ENCODE measurements around the gene PIP5KL1. TPM values are rescaled to one million over a fixed set of nuclear protein-coding genes. Genes with fewer than 3 reads are reported as not detected.
A peak's percentile ranks its signal among the peaks of the same experiment; 100 is the strongest.

PIP5KL1 gene
- polyA plus RNA-seq, 1 donor (not counting 4 experiments of a cell fraction or from before 2014, with no cell fraction given), result 4.4 TPM

DNA sequence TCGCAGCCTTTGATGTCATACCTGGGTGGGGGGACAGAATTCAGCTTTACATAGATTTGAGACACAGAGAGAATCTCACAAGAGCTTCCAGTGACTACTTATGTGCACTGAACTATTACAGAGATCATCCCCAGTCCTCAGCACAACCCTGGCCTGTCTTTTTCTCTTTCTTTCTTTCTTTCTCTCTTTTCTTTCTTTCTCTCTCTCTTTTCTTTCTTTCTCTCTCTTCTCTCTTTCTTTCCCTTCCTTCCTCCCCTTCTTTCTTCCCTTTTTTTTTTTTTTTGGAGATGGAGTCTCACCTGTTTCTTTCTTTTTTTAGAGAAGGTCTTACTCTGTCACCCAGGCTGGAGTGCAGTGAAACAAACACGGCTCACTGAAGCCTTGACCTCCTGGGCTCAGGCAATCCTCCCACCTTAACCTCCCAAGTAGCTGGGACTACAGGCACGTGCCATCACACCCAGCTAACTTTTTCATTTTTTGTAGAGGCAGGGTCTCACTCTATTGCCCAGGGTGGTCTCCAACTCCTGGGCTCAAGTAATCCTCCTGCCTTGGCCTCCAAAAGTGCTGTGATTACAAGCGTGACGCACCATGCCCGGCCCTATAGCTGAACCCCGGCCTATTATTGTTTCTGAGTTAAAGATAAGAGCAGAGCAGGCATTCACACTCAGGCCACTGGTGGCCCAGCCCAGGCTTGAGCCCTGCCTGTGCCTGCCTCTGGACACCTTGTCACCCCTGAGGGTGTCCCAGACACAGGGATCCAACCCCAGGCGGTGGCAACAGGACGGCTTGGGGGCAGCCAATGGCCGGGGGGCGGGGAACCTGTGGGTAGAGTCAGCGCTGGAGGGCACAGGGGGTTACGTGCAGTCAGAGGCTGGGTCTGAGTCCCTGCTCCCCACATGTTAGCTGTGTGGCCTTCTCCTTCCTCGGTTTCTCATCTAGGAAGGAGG lies 4.3 kb downstream of the PIP5KL1 start:
- dilution Hi-C loops (cut with MboI; ENCODE audit: extremely low pct_ligation_motif_present, low sequenced_read_pairs), result loop anchor here (25.0 kb wide), 1 partner anchor 136 kb away; the partner anchor contains the start of genes NAIF1 and SLC25A25
- Histone ChIP-seq H3K4me3 (ENCODE audit: control insufficient read depth in 2 of 3, extremely low read depth in 1 of 3, insufficient read depth in 2 of 3, low read depth in 1 of 3, low read length in 3 of 3) (peak overlapping the region in 2 of 3 experiments; percentile 48 to 59), H3K9me3 (ENCODE audit: control insufficient read depth, low read depth, low read length) (no peaks in the 10 kb centered on the region), H3K79me2 (ENCODE audit: control insufficient read depth, insufficient read depth, low read length) (no peaks in the 10 kb centered on the region), H3K9me1 (ENCODE audit: control insufficient read depth, extremely low read depth, insufficient read depth, low read length) (no peaks in the 10 kb centered on the region), H4K20me1 (ENCODE audit: control insufficient read depth, extremely low read depth, insufficient read depth, low read length) (no peaks in the 10 kb centered on the region), H3K36me3 (ENCODE audit: control insufficient read depth in 2 of 2, extremely low read depth in 1 of 2, insufficient read depth in 2 of 2, low read length in 2 of 2) (no peaks in the 10 kb centered on the region), H3K27me3 (ENCODE audit: control insufficient read depth, extremely low read depth, insufficient read depth, low read length) (no peaks in the 10 kb centered on the region), H3K27ac (ENCODE audit: control insufficient read depth, insufficient read depth, low read length) (no peak overlapping the region), H3K9ac (ENCODE audit: control insufficient read depth, extremely low read depth, insufficient read depth, low read length) (peak overlapping the region; percentile 64), H3K4me1 (ENCODE audit: control insufficient read depth, extremely low read depth, insufficient read depth, low read length) (peaks cover 32% of the 10 kb centered on the region), H2AFZ (ENCODE audit: control insufficient read depth, low read length) (no peak overlapping the region), H3K4me2 (ENCODE audit: control insufficient read depth, extremely low read depth, insufficient read depth, low read depth, low read length) (peak overlapping the region; percentile 71)
- no peak for TF ChIP-seq EZH2 (IDR thresholded peaks at IDR 0.05; ENCODE audit: low read length)
- TF ChIP-seq, protein P1, sequence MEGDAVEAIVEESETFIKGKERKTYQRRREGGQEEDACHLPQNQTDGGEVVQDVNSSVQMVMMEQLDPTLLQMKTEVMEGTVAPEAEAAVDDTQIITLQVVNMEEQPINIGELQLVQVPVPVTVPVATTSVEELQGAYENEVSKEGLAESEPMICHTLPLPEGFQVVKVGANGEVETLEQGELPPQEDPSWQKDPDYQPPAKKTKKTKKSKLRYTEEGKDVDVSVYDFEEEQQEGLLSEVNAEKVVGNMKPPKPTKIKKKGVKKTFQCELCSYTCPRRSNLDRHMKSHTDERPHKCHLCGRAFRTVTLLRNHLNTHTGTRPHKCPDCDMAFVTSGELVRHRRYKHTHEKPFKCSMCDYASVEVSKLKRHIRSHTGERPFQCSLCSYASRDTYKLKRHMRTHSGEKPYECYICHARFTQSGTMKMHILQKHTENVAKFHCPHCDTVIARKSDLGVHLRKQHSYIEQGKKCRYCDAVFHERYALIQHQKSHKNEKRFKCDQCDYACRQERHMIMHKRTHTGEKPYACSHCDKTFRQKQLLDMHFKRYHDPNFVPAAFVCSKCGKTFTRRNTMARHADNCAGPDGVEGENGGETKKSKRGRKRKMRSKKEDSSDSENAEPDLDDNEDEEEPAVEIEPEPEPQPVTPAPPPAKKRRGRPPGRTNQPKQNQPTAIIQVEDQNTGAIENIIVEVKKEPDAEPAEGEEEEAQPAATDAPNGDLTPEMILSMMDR (optimal IDR thresholded peaks at IDR 0.05 in 1 of 3, IDR thresholded peaks at IDR 0.05 in 1 of 3, conservative IDR thresholded peaks at IDR 0.05 in 1 of 3; ENCODE audit: extremely low read depth in 1 of 3, insufficient read depth in 2 of 3, low read length in 3 of 3), result no peak
- no peak for FAIRE-seq
- DNase-seq (ENCODE audit: low read depth, low spot score), result no peak

DNA sequence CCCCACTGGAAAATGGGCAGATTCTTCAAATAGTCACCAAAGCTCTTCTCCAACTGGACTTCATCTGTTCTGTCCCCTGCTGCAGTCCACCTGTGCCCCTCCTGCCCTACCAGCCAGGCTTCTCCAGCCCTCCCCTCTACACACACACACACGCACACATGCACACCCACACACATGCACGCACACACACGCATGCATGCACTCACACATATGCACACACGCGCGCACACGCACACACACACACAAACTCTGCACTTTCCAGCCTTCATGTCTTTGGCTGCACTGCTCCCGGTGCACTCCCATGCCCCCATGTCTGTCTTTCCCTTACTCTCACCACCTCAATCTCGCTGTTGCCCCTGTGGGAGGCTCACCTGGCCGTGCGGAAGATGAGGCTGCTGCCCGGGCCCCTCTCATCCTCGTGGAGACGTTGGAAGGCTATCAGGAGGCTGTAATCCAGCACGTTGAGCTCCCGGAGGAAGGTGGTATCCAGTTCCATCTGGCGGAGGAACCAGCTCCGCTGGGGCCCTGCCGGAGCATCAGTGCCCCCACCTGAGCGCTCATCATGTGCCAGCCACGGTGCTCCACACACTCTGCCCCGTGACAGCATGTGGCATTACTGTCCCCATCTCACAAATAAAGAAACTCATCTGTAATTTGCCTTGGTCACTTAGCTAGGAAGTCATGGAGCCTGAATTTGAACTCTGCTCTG lies 5.7 kb downstream of the PIP5KL1 start:
- no peak for DNase-seq (ENCODE audit: low read depth, low spot score)
- no peak overlapping the region for H3K9ac ChIP-seq (ENCODE audit: control insufficient read depth, extremely low read depth, insufficient read depth, low read length)
- no peaks in the 10 kb centered on the region for H4K20me1 ChIP-seq (ENCODE audit: control insufficient read depth, extremely low read depth, insufficient read depth, low read length)
- no peaks in the 10 kb centered on the region for H3K36me3 ChIP-seq (ENCODE audit: control insufficient read depth in 2 of 2, extremely low read depth in 1 of 2, insufficient read depth in 2 of 2, low read length in 2 of 2)
- no peak for FAIRE-seq
- H2AFZ ChIP-seq (ENCODE audit: control insufficient read depth, low read length), result no peak overlapping the region
- no peaks in the 10 kb centered on the region for H3K9me1 ChIP-seq (ENCODE audit: control insufficient read depth, extremely low read depth, insufficient read depth, low read length)
- no peak overlapping the region for H3K4me2 ChIP-seq (ENCODE audit: control insufficient read depth, extremely low read depth, insufficient read depth, low read depth, low read length)
- H3K9me3 ChIP-seq (ENCODE audit: control insufficient read depth, low read depth, low read length), result no peaks in the 10 kb centered on the region
- H3K4me3 ChIP-seq (ENCODE audit: control insufficient read depth in 2 of 3, extremely low read depth in 1 of 3, insufficient read depth in 2 of 3, low read depth in 1 of 3, low read length in 3 of 3), result no peak overlapping the region
- H3K27ac ChIP-seq (ENCODE audit: control insufficient read depth, insufficient read depth, low read length), result no peak overlapping the region
- no peak for TF ChIP-seq EZH2 (IDR thresholded peaks at IDR 0.05; ENCODE audit: low read length)
- TF ChIP-seq, protein P1 (optimal IDR thresholded peaks at IDR 0.05 in 1 of 3, IDR thresholded peaks at IDR 0.05 in 1 of 3, conservative IDR thresholded peaks at IDR 0.05 in 1 of 3; ENCODE audit: extremely low read depth in 1 of 3, insufficient read depth in 2 of 3, low read length in 3 of 3), result no peak
- no peaks in the 10 kb centered on the region for H3K79me2 ChIP-seq (ENCODE audit: control insufficient read depth, insufficient read depth, low read length)
- dilution Hi-C loops (cut with MboI; ENCODE audit: extremely low pct_ligation_motif_present, low sequenced_read_pairs), result loop anchor here (25.0 kb wide), 1 partner anchor 137 kb away; the partner anchor contains the start of genes NAIF1 and SLC25A25
- H3K4me1 ChIP-seq (ENCODE audit: control insufficient read depth, extremely low read depth, insufficient read depth, low read length), result peaks cover 24% of the 10 kb centered on the region
- no peaks in the 10 kb centered on the region for H3K27me3 ChIP-seq (ENCODE audit: control insufficient read depth, extremely low read depth, insufficient read depth, low read length)

All from keratinocyte (primary cell).